Measurements from ENCODE around the gene NTM.

DNA sequence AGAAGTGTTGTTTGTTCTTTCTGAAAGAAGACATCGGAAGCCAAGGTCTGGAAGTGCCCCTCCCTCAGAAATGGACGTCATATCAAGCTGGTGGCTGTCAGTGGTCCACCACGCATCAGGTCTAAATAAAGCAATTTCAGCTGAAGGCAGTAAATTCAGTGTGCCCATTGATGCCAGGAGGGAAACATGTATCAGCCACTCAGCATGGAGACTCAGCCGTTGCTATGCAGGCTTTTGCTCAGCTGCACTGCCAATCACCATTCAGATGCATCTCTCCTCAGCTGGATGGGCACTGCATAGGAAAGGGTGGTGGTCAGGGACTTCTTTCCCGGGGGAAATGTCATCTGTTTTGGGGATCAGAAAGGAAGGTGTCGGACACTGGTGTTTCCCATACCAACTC, 878.2 kb downstream of the NTM start:
- TF ChIP-seq CTCF (IDR thresholded peaks at IDR 0.05) (no peak), POLR2A (IDR thresholded peaks at IDR 0.05) (no peak)
